GM18520 (cell line): ENCODE data around the gene MYH11.

Experiments used
- ATAC-seq: cut with Tn5 transposase; IDR thresholded peaks from one replicate; pipeline ENCODE4 v1.9.1; 2021; ENCODE audit not compliant: unreplicated experiment

MYH11 gene

GRCh38 chr16:15779664-15780351, 77.0 kb downstream of the MYH11 start:
- no peak for ATAC-seq

GRCh38 chr16:15778999-15779614, 77.7 kb downstream of the MYH11 start:
- no peak for ATAC-seq

- ATAC-seq = no peak
These were observed 78.6 kb downstream of the MYH11 start for GRCh38 chr16:15778204-15778743.

GRCh38 chr16:15777533-15778203, 79.2 kb downstream of the MYH11 start:
- no peak for ATAC-seq

- ATAC-seq = no peak
These were observed 80.3 kb downstream of the MYH11 start for GRCh38 chr16:15776572-15776971.

GRCh38 chr16:15775663-15776304, 81.0 kb downstream of the MYH11 start:
- ATAC-seq = no peak

GRCh38 chr16:15775209-15775608, 81.6 kb downstream of the MYH11 start:
- ATAC-seq = no peak

- ATAC-seq = no peak
These were observed 82.9 kb downstream of the MYH11 start for GRCh38 chr16:15773968-15774367.

GRCh38 chr16:15772579-15773293, 84.1 kb downstream of the MYH11 start:
- ATAC-seq = no peak

- ATAC-seq = no peak
These were observed 85.1 kb downstream of the MYH11 start for GRCh38 chr16:15771694-15772093.

GRCh38 chr16:15770512-15770911, 86.3 kb downstream of the MYH11 start:
- no peak for ATAC-seq

GRCh38 chr16:15770107-15770506, 86.7 kb downstream of the MYH11 start:
- no peak for ATAC-seq

GRCh38 chr16:15769239-15769638, 87.6 kb downstream of the MYH11 start:
- ATAC-seq = no peak

- no peak for ATAC-seq
These were observed 88.6 kb downstream of the MYH11 start for GRCh38 chr16:15768201-15768600.

- ATAC-seq = no peak
These were observed 89.9 kb downstream of the MYH11 start for GRCh38 chr16:15766918-15767317.

GRCh38 chr16:15765880-15766279, 90.9 kb downstream of the MYH11 start:
- ATAC-seq = peak; percentile 67

GRCh38 chr16:15765116-15765515, 91.7 kb downstream of the MYH11 start:
- ATAC-seq = no peak

- ATAC-seq = no peak
These were observed 92.7 kb downstream of the MYH11 start for GRCh38 chr16:15764112-15764511.

- no peak for ATAC-seq
These were observed 96.7 kb downstream of the MYH11 start for GRCh38 chr16:15760129-15760528.

GRCh38 chr16:15759070-15759469, 97.8 kb downstream of the MYH11 start:
- no peak for ATAC-seq
